Activated naive CD4-positive, alpha-beta T cell treated with anti-CD3 and anti-CD28 coated beads, Interleukin-2, amount 10 ng/mL, durations not matched to agents 7 days and 5 days (primary cell): ENCODE measurements around the gene ATP5PF.
"Not testable (repeated sequence)": the region's sequence is repeated elsewhere in the genome, so short reads cannot be mapped to it uniquely, and the experiment has no call there.

Experiments
- CTCF ChIA-PET: fragments of 350-600 bp; sonication (Branson Sonifier 250); formaldehyde crosslinking; loops from one replicate; lab custom pipeline; 2021; ENCODE audit warnings: antibody characterized with exemption; lab: Charles Lee
- DNase-seq: peaks from one replicate; pipeline ENCODE4 v3.0.0-alpha.2; 2020
- H3K27ac Mint-ChIP-seq: one replicate; pipeline ENCODE4 v1.8.0; 2021; ENCODE audit warnings: mild to moderate bottlenecking, moderate library complexity, mixed read lengths
- H3K27me3 Mint-ChIP-seq: one replicate; pipeline ENCODE4 v1.8.0; 2021; ENCODE audit warnings: mild to moderate bottlenecking, mixed read lengths
- H3K36me3 Mint-ChIP-seq: one replicate; pipeline ENCODE4 v1.8.0; 2021; ENCODE audit warnings: mixed read lengths
- H3K4me1 Mint-ChIP-seq: one replicate; pipeline ENCODE4 v1.8.0; 2021; ENCODE audit warnings: mixed read lengths
- H3K4me3 Mint-ChIP-seq: one replicate; pipeline ENCODE4 v1.8.0; 2021; ENCODE audit warnings: mild to moderate bottlenecking, moderate library complexity, mixed read lengths
- H3K9me3 Mint-ChIP-seq: one replicate; pipeline ENCODE4 v1.8.0; 2021; ENCODE audit warnings: mixed read lengths

Gene ATP5PF

GRCh38 chr21:25701529-25701928 is 33.2 kb downstream of the ATP5PF start:
- H3K4me1 Mint-ChIP-seq: no peaks in the 10 kb centered on the region
- H3K9me3 Mint-ChIP-seq: no peaks in the 10 kb centered on the region
- CTCF ChIA-PET: no interaction called here
- no peak overlapping the region for H3K4me3 Mint-ChIP-seq
- no peaks in the 10 kb centered on the region for H3K27me3 Mint-ChIP-seq
- no peak overlapping the region for H3K27ac Mint-ChIP-seq
- H3K36me3 Mint-ChIP-seq: no peaks in the 10 kb centered on the region
- DNase-seq: no peak

DNA sequence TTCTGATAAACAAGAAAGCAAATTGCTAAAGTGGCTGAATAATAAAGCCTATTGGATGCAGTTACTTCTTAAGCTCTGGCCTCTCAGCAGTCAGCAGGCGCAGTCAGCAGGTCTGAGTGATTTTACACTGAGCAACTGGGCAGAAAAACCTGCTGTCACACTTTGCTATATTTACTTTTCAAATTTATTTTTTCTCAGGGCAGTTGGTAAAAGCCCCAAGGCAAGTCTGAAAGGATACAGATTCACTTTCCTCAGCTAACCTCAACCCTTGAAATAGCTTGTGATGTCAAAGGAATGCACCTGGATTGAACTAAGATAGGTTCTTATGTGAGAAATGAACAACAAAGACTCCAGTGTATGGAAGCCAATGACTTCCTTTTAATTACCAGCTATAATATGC is 34.0 kb downstream of the ATP5PF start:
- no peak overlapping the region for H3K4me3 Mint-ChIP-seq
- no peaks in the 10 kb centered on the region for H3K9me3 Mint-ChIP-seq
- no peak overlapping the region for H3K27ac Mint-ChIP-seq
- no peaks in the 10 kb centered on the region for H3K36me3 Mint-ChIP-seq
- CTCF ChIA-PET: interaction anchor here (0.6 kb wide), 1 partner anchor 276 kb away, joined by 3 read pairs; no protein-coding TSS in a partner anchor
- no peaks in the 10 kb centered on the region for H3K27me3 Mint-ChIP-seq
- no peak for DNase-seq
- no peaks in the 10 kb centered on the region for H3K4me1 Mint-ChIP-seq

DNA sequence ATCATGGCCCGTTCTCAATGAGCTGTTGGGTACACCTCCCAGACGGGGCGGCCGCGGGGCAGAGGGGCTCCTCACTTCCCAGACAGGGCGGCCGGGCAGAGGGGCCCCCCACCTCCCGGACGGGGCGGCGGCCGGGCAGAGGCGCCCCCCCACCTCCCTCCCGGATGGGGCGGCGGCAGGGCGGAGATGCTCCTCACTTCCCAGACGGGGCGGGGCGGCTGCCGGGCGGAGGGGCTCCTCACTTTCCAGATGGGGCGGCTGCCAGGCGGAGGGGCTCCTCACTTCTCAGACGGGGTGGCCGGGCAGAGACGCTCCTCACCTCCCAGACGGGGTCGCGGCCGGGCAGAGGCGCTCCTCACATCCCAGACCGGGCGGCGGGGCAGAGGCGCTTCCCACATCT is 39.2 kb downstream of the ATP5PF start:
- H3K4me1 Mint-ChIP-seq, DNase-seq, H3K27me3 Mint-ChIP-seq, H3K27ac Mint-ChIP-seq, H3K36me3 Mint-ChIP-seq, H3K4me3 Mint-ChIP-seq, H3K9me3 Mint-ChIP-seq, CTCF ChIA-PET: not testable (repeated sequence)

- Mint-ChIP-seq H3K27me3 (peaks cover 4% of the 10 kb centered on the region), H3K9me3 (no peaks in the 10 kb centered on the region), H3K36me3 (no peaks in the 10 kb centered on the region), H3K4me1 (no peaks in the 10 kb centered on the region), H3K4me3 (no peak overlapping the region), H3K27ac (no peak overlapping the region)
- no peak for DNase-seq
- CTCF ChIA-PET: interaction anchor here (1.3 kb wide), 1 partner anchor 16 kb away, joined by 3 read pairs; no protein-coding TSS in a partner anchor
These were observed 42.7 kb downstream of the ATP5PF start for GRCh38 chr21:25691976-25692375.

DNA sequence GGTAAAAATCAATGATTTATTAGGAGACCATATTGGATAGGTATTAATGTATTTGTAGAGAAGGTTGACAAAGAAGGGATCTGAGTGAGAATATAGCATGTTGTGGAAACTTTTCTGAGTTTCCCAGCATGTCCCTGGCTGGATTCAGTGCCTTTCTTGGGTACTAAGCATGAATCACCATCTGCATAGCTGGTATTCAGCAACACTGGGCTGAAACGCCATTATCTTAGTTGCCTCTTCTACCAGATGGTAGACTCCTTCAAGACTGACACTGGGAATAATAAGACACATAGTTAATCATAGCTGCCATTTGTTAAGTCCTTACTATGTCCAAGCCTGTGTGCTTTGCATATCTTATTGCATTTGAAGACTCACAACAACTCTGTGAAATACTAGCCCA is 45.5 kb downstream of the ATP5PF start:
- Mint-ChIP-seq H3K27ac (no peak overlapping the region), H3K4me3 (no peak overlapping the region), H3K36me3 (no peaks in the 10 kb centered on the region), H3K27me3 (peaks cover 4% of the 10 kb centered on the region), H3K4me1 (no peaks in the 10 kb centered on the region), H3K9me3 (no peaks in the 10 kb centered on the region)
- no peak for DNase-seq
- CTCF ChIA-PET: interaction anchor here (0.7 kb wide), 1 partner anchor 33 kb away, joined by 3 read pairs; no protein-coding TSS in a partner anchor

- Mint-ChIP-seq H3K9me3 (no peaks in the 10 kb centered on the region), H3K27me3 (peaks cover 4% of the 10 kb centered on the region), H3K36me3 (no peaks in the 10 kb centered on the region), H3K4me3 (no peak overlapping the region), H3K27ac (no peak overlapping the region), H3K4me1 (no peaks in the 10 kb centered on the region)
- DNase-seq: no peak
- CTCF ChIA-PET: no interaction called here
These were observed 46.2 kb downstream of the ATP5PF start for GRCh38 chr21:25688275-25689155.

DNA sequence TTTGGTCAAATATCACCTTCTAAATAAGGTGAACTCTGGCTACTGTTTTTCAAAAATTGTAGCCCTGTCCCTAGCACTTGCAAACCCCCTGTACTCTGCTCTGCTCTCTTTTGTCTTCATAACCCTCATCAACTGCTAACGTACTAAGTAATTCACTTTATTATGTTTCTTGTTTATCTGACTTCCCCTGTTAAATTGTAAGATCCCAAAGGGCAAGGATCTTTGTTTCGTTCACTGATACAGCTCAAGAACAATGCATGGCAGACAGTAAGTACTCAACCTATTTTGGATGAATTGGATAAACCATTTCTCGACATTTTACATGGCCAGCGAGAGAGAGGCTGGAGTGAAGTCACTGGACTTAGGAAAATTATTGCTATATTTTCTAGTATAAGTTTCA is 46.9 kb downstream of the ATP5PF start:
- no peak overlapping the region for H3K27ac Mint-ChIP-seq
- H3K4me3 Mint-ChIP-seq: no peak overlapping the region
- H3K27me3 Mint-ChIP-seq: peaks cover 4% of the 10 kb centered on the region
- H3K9me3 Mint-ChIP-seq: no peaks in the 10 kb centered on the region
- no peak for DNase-seq
- CTCF ChIA-PET: no interaction called here
- H3K4me1 Mint-ChIP-seq: no peaks in the 10 kb centered on the region
- no peaks in the 10 kb centered on the region for H3K36me3 Mint-ChIP-seq

DNA sequence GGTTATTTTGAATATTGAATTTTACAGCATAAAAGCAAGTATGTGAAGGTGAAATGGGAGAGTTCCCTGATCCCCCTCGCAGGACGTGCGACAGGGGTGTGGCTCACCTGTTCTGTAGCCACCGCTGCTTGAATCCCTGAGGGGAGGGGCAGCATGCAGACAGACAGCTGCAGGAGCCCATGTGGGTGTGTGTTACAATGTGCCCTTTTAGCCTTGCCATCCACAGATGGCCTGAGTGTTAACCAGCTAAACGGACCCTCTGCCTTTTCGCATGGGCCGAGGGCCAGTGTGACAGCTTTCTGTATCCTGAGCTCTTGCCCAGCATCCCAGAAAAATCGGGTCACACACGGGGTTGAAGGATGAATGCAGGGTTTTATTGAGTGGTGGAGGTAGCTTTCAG is 52.3 kb downstream of the ATP5PF start:
- CTCF ChIA-PET: no interaction called here
- Mint-ChIP-seq H3K36me3 (no peaks in the 10 kb centered on the region), H3K27ac (no peak overlapping the region), H3K4me3 (no peak overlapping the region), H3K9me3 (no peaks in the 10 kb centered on the region), H3K27me3 (no peaks in the 10 kb centered on the region), H3K4me1 (no peaks in the 10 kb centered on the region)
- no peak for DNase-seq

GRCh38 chr21:25676451-25676850 is 58.3 kb downstream of the ATP5PF start:
- DNase-seq: no peak
- no peaks in the 10 kb centered on the region for H3K4me1 Mint-ChIP-seq
- H3K27me3 Mint-ChIP-seq: no peaks in the 10 kb centered on the region
- peaks cover 3% of the 10 kb centered on the region for H3K9me3 Mint-ChIP-seq
- H3K36me3 Mint-ChIP-seq: no peaks in the 10 kb centered on the region
- H3K27ac Mint-ChIP-seq: no peak overlapping the region
- H3K4me3 Mint-ChIP-seq: no peak overlapping the region
- CTCF ChIA-PET: no interaction called here
